Sigmoid colon (tissue), 7 donors: ENCODE results near the gene DCUN1D4. TPM values are rescaled to one million over a fixed set of nuclear protein-coding genes. Genes with fewer than 3 reads are reported as not detected.

Experiments used
- DNase-seq: peaks from one replicate; pipeline ENCODE4 v3.0.0-alpha.2; 2019
- H3K27ac ChIP-seq, 4 donors: fragments of 200-600 bp; sonication (generic); one replicate each; pipeline ENCODE4 v1.5.1; 2016 to 2019; ENCODE audit warnings: mild to moderate bottlenecking in 1 of 4
- H3K27me3 ChIP-seq, 3 donors: fragments of 200-600 bp; sonication (generic); one replicate each; pipeline ENCODE4 v1.5.1; 2019; ENCODE audit warnings: mild to moderate bottlenecking in 1 of 3
- H3K36me3 ChIP-seq, 4 donors: fragments of 200-600 bp; sonication (generic); one replicate each; pipeline ENCODE4 v1.5.1; 2016 to 2019
- H3K4me1 ChIP-seq, 4 donors: fragments of 200-600 bp; sonication (generic); one replicate each; pipeline ENCODE4 v1.5.1; 2017 to 2019
- H3K4me3 ChIP-seq, 4 donors: fragments of 200-600 bp; sonication (generic); one replicate each; pipeline ENCODE4 v1.5.1; 2017 to 2019; ENCODE audit warnings: mild to moderate bottlenecking in 2 of 4, moderate library complexity in 1 of 4
- H3K9me3 ChIP-seq, 4 donors: fragments of 200-600 bp in 3 of 4; sonication (generic) in 3 of 4; one replicate each; pipeline versions ENCODE4 v1.5.1 to v1.6.1; 2013 to 2019
- CTCF ChIP-seq, 4 experiments: fragments of 450-650 bp in 3 of 4; fragments of 200-600 bp in 1 of 4; IDR thresholded peaks; one replicate each; pipeline ENCODE4 v1.5.1; 2016 to 2019; ENCODE audit warnings: antibody characterized with exemption in 4 of 4, mild to moderate bottlenecking in 3 of 4, moderate library complexity in 2 of 4
- EP300 ChIP-seq, 4 donors: sonication (generic); formaldehyde crosslinking; IDR thresholded peaks; one replicate each; pipeline ENCODE4 v1.6.1; 2017; ENCODE audit warnings: antibody characterized with exemption in 4 of 4
- POLR2A ChIP-seq, 2 donors: fragments of 450-650 bp; IDR thresholded peaks; one replicate each; pipeline ENCODE4 v1.6.1; 2016; ENCODE audit warnings: antibody characterized with exemption in 2 of 2, mild to moderate bottlenecking in 2 of 2, moderate library complexity in 2 of 2
- POLR2AphosphoS5 ChIP-seq, 4 donors: sonication (generic); formaldehyde crosslinking; IDR thresholded peaks; one replicate each; pipeline ENCODE4 v1.6.1; 2017; ENCODE audit warnings: antibody characterized with exemption in 4 of 4
- WGBS, 2 donors: extraction: QIAGEN DNeasy Blood & Tissue Kit; methylation state at CpG; one replicate each; pipeline ENCODE4 v1.1.7; 2013; 5-methylcytosine and 5-hydroxymethylcytosine counted together
- intact Hi-C: fragments of 100-400 bp; cut with DNase I; formaldehyde crosslinking; loops from one replicate; pipeline ENCODE4 v1.15.1; 2023
- polyA plus RNA-seq, 3 donors: library from polyadenylated mRNA; stranded (reverse); fragments of 200-250 nt; gene quantifications; one replicate each; pipeline ENCODE4 v1.2.3, GENCODE V29; 2013
- total RNA-seq, 4 donors: library from RNA; depleted of rRNA; stranded (reverse); fragments of >200 nt; gene quantifications; one replicate each; pipeline ENCODE4 v1.1.0, GENCODE V29; 2016
- donor health status: healthy with polysubstance abuse.
- donor health status: Bipolar disorder and iron deficiency.
- donor health status: healthy.

The DCUN1D4 gene
- total and polyA plus RNA-seq, 7 donors, result 9.6 to 76.2 (median 48.6) TPM

GRCh38 chr4:51831133-51831532 lies 11.8 kb upstream of the DCUN1D4 start:
- intact Hi-C loops, result no loop called here
- Histone ChIP-seq H3K4me3 (no peak overlapping the region), H3K9me3 (no peaks in the 10 kb centered on the region), H3K27ac (no peak overlapping the region), H3K36me3 (no peaks in the 10 kb centered on the region), H3K27me3 (no peaks in the 10 kb centered on the region), H3K4me1 (no peaks in the 10 kb centered on the region)
- DNase-seq, result peak; percentile 69
- WGBS, 2 donors, result 20 to 28% methylated on average over 3 of the region's 3 CpGs
- TF ChIP-seq POLR2A (IDR thresholded peaks at IDR 0.05), result no peak
- TF ChIP-seq POLR2AphosphoS5 (IDR thresholded peaks at IDR 0.05), result no peak
- no peak for TF ChIP-seq EP300 (IDR thresholded peaks at IDR 0.05)
- peak; percentile 25 to 60 (median 46) for TF ChIP-seq CTCF (IDR thresholded peaks at IDR 0.05)

- no peak overlapping the region for H3K4me3 ChIP-seq
- TF ChIP-seq EP300 (IDR thresholded peaks at IDR 0.05), result no peak
- no peak for TF ChIP-seq CTCF (IDR thresholded peaks at IDR 0.05)
- TF ChIP-seq POLR2A (IDR thresholded peaks at IDR 0.05), result no peak
- no peaks in the 10 kb centered on the region for H3K9me3 ChIP-seq
- no peaks in the 10 kb centered on the region for H3K27me3 ChIP-seq
- no peaks in the 10 kb centered on the region for H3K36me3 ChIP-seq
- H3K27ac ChIP-seq, result no peak overlapping the region
- intact Hi-C loops, result no loop called here
- H3K4me1 ChIP-seq, result no peaks in the 10 kb centered on the region
- no peak for DNase-seq
These were observed 9.7 kb upstream of the DCUN1D4 start for GRCh38 chr4:51833236-51833635.

DNA sequence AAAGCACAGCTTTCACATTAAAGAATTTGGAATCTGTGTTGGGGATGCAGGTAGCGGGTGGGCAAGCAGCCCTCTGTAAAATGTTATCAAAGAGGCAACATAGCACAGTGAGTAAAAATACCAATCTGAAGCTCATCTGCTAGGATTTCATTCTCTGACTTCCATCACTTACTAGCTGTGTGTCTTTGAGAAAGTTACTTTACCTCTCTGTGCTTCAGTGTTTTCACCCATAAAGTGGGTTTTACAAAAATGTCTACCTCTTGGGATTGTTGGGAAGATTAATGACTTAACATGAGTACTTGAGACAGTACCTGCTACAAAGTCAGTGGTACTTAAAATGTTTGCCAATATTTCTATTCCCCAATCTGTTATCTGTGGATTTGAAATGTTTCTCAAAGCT lies 7.9 kb upstream of the DCUN1D4 start:
- Histone ChIP-seq H3K27ac (no peak overlapping the region), H3K4me3 (no peak overlapping the region), H3K36me3 (no peaks in the 10 kb centered on the region), H3K27me3 (no peaks in the 10 kb centered on the region), H3K4me1 (no peaks in the 10 kb centered on the region), H3K9me3 (no peaks in the 10 kb centered on the region)
- intact Hi-C loops, result no loop called here
- no peak for DNase-seq
- no peak for TF ChIP-seq EP300 (IDR thresholded peaks at IDR 0.05)
- no peak for TF ChIP-seq CTCF (IDR thresholded peaks at IDR 0.05)
- TF ChIP-seq POLR2A (IDR thresholded peaks at IDR 0.05), result no peak
- TF ChIP-seq POLR2AphosphoS5 (IDR thresholded peaks at IDR 0.05), result no peak
- WGBS, 2 donors, result 93 to 95% methylated on average over 1 of the region's 1 CpG

GRCh38 chr4:51835855-51836254 lies 7.1 kb upstream of the DCUN1D4 start:
- WGBS, 2 donors, result 69 to 80% methylated on average over 1 of the region's 1 CpG
- TF ChIP-seq POLR2A (IDR thresholded peaks at IDR 0.05) (no peak), CTCF (IDR thresholded peaks at IDR 0.05) (no peak), EP300 (IDR thresholded peaks at IDR 0.05) (no peak)
- H3K4me3 ChIP-seq, result no peak overlapping the region
- H3K27ac ChIP-seq, result no peak overlapping the region
- no peaks in the 10 kb centered on the region for H3K4me1 ChIP-seq
- intact Hi-C loops, result no loop called here
- no peaks in the 10 kb centered on the region for H3K27me3 ChIP-seq
- no peaks in the 10 kb centered on the region for H3K36me3 ChIP-seq
- no peak for DNase-seq
- H3K9me3 ChIP-seq, result no peaks in the 10 kb centered on the region

GRCh38 chr4:51836549-51836948 lies 6.4 kb upstream of the DCUN1D4 start:
- Histone ChIP-seq H3K4me1 (no peaks in the 10 kb centered on the region), H3K27ac (no peak overlapping the region), H3K36me3 (no peaks in the 10 kb centered on the region), H3K4me3 (no peak overlapping the region), H3K9me3 (no peaks in the 10 kb centered on the region), H3K27me3 (no peaks in the 10 kb centered on the region)
- intact Hi-C loops, result no loop called here
- DNase-seq, result no peak
- 73 to 79% methylated on average over 4 of the region's 4 CpGs for WGBS, 2 donors
- TF ChIP-seq EP300 (IDR thresholded peaks at IDR 0.05), result no peak
- TF ChIP-seq POLR2A (IDR thresholded peaks at IDR 0.05), result no peak
- TF ChIP-seq POLR2AphosphoS5 (IDR thresholded peaks at IDR 0.05), result no peak
- no peak for TF ChIP-seq CTCF (IDR thresholded peaks at IDR 0.05)
